ENCODE results near the gene AHCYL2.

- TF ChIP-seq MAX (IDR thresholded peaks at IDR 0.05), result no peak
- TF ChIP-seq CTCF (IDR thresholded peaks at IDR 0.05; ENCODE audit: low read depth, low read length, missing input control), result no peak
Measured at GRCh38 chr7:129270077-129270476, 45.2 kb downstream of the AHCYL2 start.
